GM12878 (cell line): Measurements from ENCODE around the gene ATP1B1. TPM values are rescaled to one million over a fixed set of nuclear protein-coding genes. Genes with fewer than 3 reads are reported as not detected.

Source experiments
- ATAC-seq: fragments of 200-7000 bp; cut with Tn5 transposase; 3 replicates; pipeline ENCODE4 v1.9.1; 2020; ENCODE audit warnings: mild to moderate bottlenecking, moderate library complexity
- BruUV-seq: library from RNA; stranded (reverse); fragments of 400-500 nt; replicated peaks from 2 replicates; lab custom pipeline; 2021; lab: Mats Ljungman, UMichigan
- CTCF ChIA-PET: fragments of 300-600 bp; sonication (Branson Sonifier 250); formaldehyde crosslinking; extraction: SDS; loops from one replicate; lab custom pipeline; 2021; ENCODE audit warnings: inconsistent platforms; lab: Yijun Ruan, JAX
- POLR2A ChIA-PET: fragments of 350-600 bp; formaldehyde crosslinking; extraction: SDS; loops from one replicate; lab custom pipeline; 2021; ENCODE audit warnings: inconsistent platforms; lab: Charles Lee
- RAD21 ChIA-PET: fragments of 300-600 bp; sonication (Branson Sonifier 250); formaldehyde crosslinking; loops from one replicate; lab custom pipeline; 2023; ENCODE audit warnings: antibody characterized with exemption; ENCODE audit not compliant: unreplicated experiment; lab: Charles Lee
- SMC1A ChIA-PET: fragments of 300-600 bp; sonication (Branson Sonifier 250); formaldehyde crosslinking; loops from one replicate; lab custom pipeline; 2023; ENCODE audit not compliant: unreplicated experiment, uncharacterized antibody; lab: Charles Lee
- DNase-seq: peaks from one replicate; pipeline ENCODE4 v3.0.0-alpha.2; 2011; ENCODE audit warnings: low read depth, low spot score
- FAIRE-seq: peaks from 3 replicates; lab custom pipeline; 2011; peaks lifted over from hg19 to GRCh38; lab: Jason Lieb, UNC
- H2AFZ ChIP-seq: 2 replicates; pipeline ENCODE4 v1.6.0; 2011; ENCODE audit warnings: low read depth, low read length, control low read depth; ENCODE audit not compliant: control insufficient read depth
- H3K27ac ChIP-seq: 2 replicates; pipeline ENCODE4 v1.5.1; 2011; ENCODE audit warnings: control low read depth; ENCODE audit not compliant: control insufficient read depth, insufficient read depth
- H3K27me3 ChIP-seq, 2 experiments: replicated peaks in 1 of 2; 2 replicates each; pipeline versions ENCODE4 v1.6.0 to v1.6.1; 2011; ENCODE audit warnings: low read length in 1 of 2; ENCODE audit not compliant: control insufficient read depth in 2 of 2, insufficient read depth in 2 of 2
- H3K36me3 ChIP-seq, 2 experiments: 2 replicates each; pipeline ENCODE4 v1.5.1; 2011; ENCODE audit warnings: low read length in 1 of 2; ENCODE audit not compliant: control insufficient read depth in 2 of 2, insufficient read depth in 2 of 2
- H3K4me1 ChIP-seq: 2 replicates; pipeline ENCODE4 v1.6.1; 2011; ENCODE audit warnings: mild to moderate bottlenecking, low read length, moderate library complexity, mixed read lengths; ENCODE audit not compliant: control insufficient read depth, insufficient read depth
- H3K4me2 ChIP-seq: 2 replicates; pipeline ENCODE4 v1.6.0; 2011; ENCODE audit warnings: control low read depth; ENCODE audit not compliant: control insufficient read depth, insufficient read depth
- H3K4me3 ChIP-seq: fragments of 200-600 bp; sonication (generic); 2 replicates; pipeline ENCODE4 v1.5.1; 2016
- H3K79me2 ChIP-seq: 2 replicates; pipeline ENCODE4 v1.6.0; 2011; ENCODE audit warnings: low read length; ENCODE audit not compliant: control insufficient read depth, insufficient read depth
- H3K9ac ChIP-seq: 2 replicates; pipeline ENCODE4 v1.8.0; 2011; ENCODE audit warnings: low read length, control low read depth, mixed read lengths; ENCODE audit not compliant: control insufficient read depth, insufficient read depth
- H3K9me3 ChIP-seq: replicated peaks from 3 replicates; pipeline ENCODE4 v1.5.1; 2011; ENCODE audit warnings: mild to moderate bottlenecking, low read length; ENCODE audit not compliant: control insufficient read depth, insufficient read depth
- H4K20me1 ChIP-seq: 2 replicates; pipeline ENCODE4 v1.6.0; 2011; ENCODE audit not compliant: control insufficient read depth, insufficient read depth
- BHLHE40 ChIP-seq, 2 experiments: fragments of 450-650 bp in 1 of 2; IDR thresholded peaks; 2 replicates each; pipeline ENCODE4 v1.6.1; 2011 to 2017; ENCODE audit warnings: low read depth in 2 of 2, borderline replicate concordance in 1 of 2, improper control_type of control experiment in 1 of 2, low read length in 1 of 2, mild to moderate bottlenecking in 1 of 2
- EGR1 ChIP-seq, 2 experiments: IDR thresholded peaks; 1 replicate in 1 of 2; 2 replicates in 1 of 2; pipeline ENCODE4 v1.6.1; 2011 to 2012; ENCODE audit warnings: low read depth in 2 of 2, low read length in 2 of 2, borderline replicate concordance in 1 of 2, mild to moderate bottlenecking in 1 of 2, moderate library complexity in 1 of 2
- HDAC2 ChIP-seq: fragments of 200-600 bp; sonication (generic); IDR thresholded peaks from 2 replicates; pipeline ENCODE4 v1.6.1; 2017
- MEF2B ChIP-seq: fragments of 450-650 bp; IDR thresholded peaks from 2 replicates; pipeline ENCODE4 v1.6.1; 2018; ENCODE audit warnings: mild to moderate bottlenecking, moderate library complexity; ENCODE audit not compliant: partially characterized antibody, poor library complexity, severe bottlenecking
- NFYA ChIP-seq: IDR thresholded peaks from 2 replicates; pipeline ENCODE4 v1.6.1; 2011; ENCODE audit warnings: low read depth, mild to moderate bottlenecking, low read length, improper control_type of control experiment, borderline replicate concordance
- RBBP5 ChIP-seq: fragments of 200-600 bp; sonication (generic); conservative IDR thresholded peaks from 2 replicates; pipeline ENCODE4 v1.6.1; 2016
- SMAD1 ChIP-seq: fragments of 450-650 bp; IDR thresholded peaks from 2 replicates; pipeline ENCODE4 v1.6.1; 2018; ENCODE audit warnings: mild to moderate bottlenecking, low read depth; ENCODE audit not compliant: partially characterized antibody
- SMAD5 ChIP-seq: IDR thresholded peaks from 2 replicates; pipeline ENCODE4 v1.6.1; 2016; ENCODE audit warnings: antibody characterized with exemption, low read depth
- SREBF1 ChIP-seq: IDR thresholded peaks from 2 replicates; pipeline ENCODE4 v1.6.1; 2012; ENCODE audit warnings: mild to moderate bottlenecking, low read length
- TAF1 ChIP-seq: IDR thresholded peaks from 2 replicates; pipeline ENCODE4 v1.6.1; 2011; ENCODE audit warnings: mild to moderate bottlenecking, low read depth, low read length, borderline replicate concordance
- TARDBP ChIP-seq: IDR thresholded peaks from 2 replicates; pipeline ENCODE4 v1.6.1; 2016; ENCODE audit warnings: borderline replicate concordance
- TBL1XR1 ChIP-seq: IDR thresholded peaks from 2 replicates; pipeline ENCODE4 v1.6.1; 2012; ENCODE audit warnings: low read depth, low read length, improper control_type of control experiment
- TCF12 ChIP-seq: IDR thresholded peaks from 2 replicates; pipeline ENCODE4 v1.6.1; 2011; ENCODE audit warnings: low read depth, mild to moderate bottlenecking, low read length
- TCF7 ChIP-seq: IDR thresholded peaks from 2 replicates; pipeline ENCODE4 v1.6.1; 2014; ENCODE audit warnings: antibody characterized with exemption, borderline replicate concordance
- YY1 ChIP-seq: IDR thresholded peaks from 2 replicates; pipeline ENCODE4 v1.6.1; 2011; ENCODE audit warnings: low read depth, mild to moderate bottlenecking, low read length
- WGBS: methylation state at CpG from one replicate; pipeline ENCODE4 v1.1.6; 2016; ENCODE audit warnings: low lambda C conversion rate; ENCODE audit not compliant: insufficient replicate concordance, insufficient coverage; ENCODE audit errors: missing lambda C conversion rate; 5-methylcytosine and 5-hydroxymethylcytosine counted together
- in situ Hi-C: fragments of 300-500 bp; cut with MboI; formaldehyde crosslinking; loops from 9 replicates; pipeline ENCODE4 v1.14.3; 2018; ENCODE audit warnings: mixed read lengths
- intact Hi-C: fragments of 100-400 bp; cut with micrococcal nuclease; formaldehyde crosslinking; loops from one replicate; pipeline ENCODE4 v1.14.2; 2022; ENCODE audit not compliant: unreplicated experiment
- polyA plus RNA-seq, 11 experiments: library from polyadenylated mRNA; depleted of rRNA in 4 of 11; unstranded in 6 of 11; stranded (reverse) in 5 of 11; fragments of >200 nt; fragmentation: Nextera tagmentation in 4 of 11; fragmentation: Illumina TruSeq in 1 of 11; extraction: Ambion mirVana in 4 of 11; extraction: Trizol in 1 of 11; gene quantifications; 1 replicate in 1 of 11; 2 replicates in 10 of 11; pipeline versions ENCODE4 v1.2.1 to v1.2.3, GENCODE V29; 2011 to 2016; ENCODE audit warnings: inconsistent platforms in 2 of 11, missing spikeins in 2 of 11, low read depth in 1 of 11
- total RNA-seq, 4 experiments: library from RNA; depleted of rRNA in 3 of 4; stranded (reverse); fragments of >200 nt in 3 of 4; fragmentation: Illumina TruSeq in 1 of 4; extraction: Trizol in 1 of 4; gene quantifications; 2 replicates each; pipeline versions ENCODE4 v1.2.1 to v1.2.3, GENCODE V29; 2013 to 2021
- TF ChIP-seq, protein P1 (sequence below): IDR thresholded peaks from 2 replicates; pipeline ENCODE4 v1.6.1; 2012; ENCODE audit warnings: low read length, inconsistent platforms
- TF ChIP-seq, protein P2 (sequence below): fragments of 450-650 bp; IDR thresholded peaks from 2 replicates; pipeline ENCODE4 v1.6.1; 2017; ENCODE audit warnings: mild to moderate bottlenecking
- TF ChIP-seq, protein P3 (sequence below): fragments of 450-650 bp; IDR thresholded peaks from 2 replicates; pipeline ENCODE4 v1.6.1; 2017; ENCODE audit warnings: mild to moderate bottlenecking, low read depth, inconsistent platforms; ENCODE audit not compliant: poor library complexity, severe bottlenecking

The ATP1B1 gene
- total and polyA plus RNA-seq, 10 of the 15 experiments (the other 5 are each of a cell fraction or from before 2014, with no cell fraction given): 0.84 to 14.0 (median 1.4) TPM

DNA sequence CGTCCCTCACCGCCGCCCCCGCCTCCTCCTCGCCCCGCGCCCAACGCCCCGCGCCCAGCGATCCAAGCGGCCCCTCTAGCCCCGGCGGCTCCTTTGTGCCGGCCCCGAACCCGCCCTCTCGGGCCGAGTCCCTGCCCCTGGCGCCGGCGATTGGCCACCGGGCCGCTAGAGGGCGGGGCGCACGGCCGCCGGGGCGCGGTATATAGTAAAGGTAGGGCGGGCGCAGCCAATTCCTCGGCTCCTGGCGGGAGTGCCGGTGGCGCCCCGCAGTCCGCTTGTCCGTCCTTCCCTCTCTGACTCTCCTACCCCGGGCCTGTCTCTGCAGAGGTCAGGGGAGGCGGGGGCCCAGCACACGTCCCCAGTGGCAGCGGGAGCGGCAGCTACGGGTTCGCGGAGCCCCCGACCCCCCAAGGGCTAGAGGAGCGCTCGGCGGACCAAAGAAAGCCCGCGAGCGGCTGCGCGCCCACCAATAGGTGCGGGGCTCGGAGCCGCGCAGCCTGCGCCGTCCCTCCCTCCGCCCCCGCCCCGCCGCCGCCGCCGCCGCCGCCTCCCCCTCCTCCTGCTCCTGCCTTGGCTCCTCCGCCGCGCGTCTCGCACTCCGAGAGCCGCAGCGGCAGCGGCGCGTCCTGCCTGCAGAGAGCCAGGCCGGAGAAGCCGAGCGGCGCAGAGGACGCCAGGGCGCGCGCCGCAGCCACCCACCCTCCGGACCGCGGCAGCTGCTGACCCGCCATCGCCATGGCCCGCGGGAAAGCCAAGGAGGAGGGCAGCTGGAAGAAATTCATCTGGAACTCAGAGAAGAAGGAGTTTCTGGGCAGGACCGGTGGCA is at the start of gene ATP1B1 (continued):
- TF ChIP-seq SREBF1: no peak
- peak; percentile 53; the same call in 1 of the 2 replicates for TF ChIP-seq SMAD5
- TF ChIP-seq, protein P1, sequence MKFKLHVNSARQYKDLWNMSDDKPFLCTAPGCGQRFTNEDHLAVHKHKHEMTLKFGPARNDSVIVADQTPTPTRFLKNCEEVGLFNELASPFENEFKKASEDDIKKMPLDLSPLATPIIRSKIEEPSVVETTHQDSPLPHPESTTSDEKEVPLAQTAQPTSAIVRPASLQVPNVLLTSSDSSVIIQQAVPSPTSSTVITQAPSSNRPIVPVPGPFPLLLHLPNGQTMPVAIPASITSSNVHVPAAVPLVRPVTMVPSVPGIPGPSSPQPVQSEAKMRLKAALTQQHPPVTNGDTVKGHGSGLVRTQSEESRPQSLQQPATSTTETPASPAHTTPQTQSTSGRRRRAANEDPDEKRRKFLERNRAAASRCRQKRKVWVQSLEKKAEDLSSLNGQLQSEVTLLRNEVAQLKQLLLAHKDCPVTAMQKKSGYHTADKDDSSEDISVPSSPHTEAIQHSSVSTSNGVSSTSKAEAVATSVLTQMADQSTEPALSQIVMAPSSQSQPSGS: no peak
- TF ChIP-seq TCF7: no peak

DNA sequence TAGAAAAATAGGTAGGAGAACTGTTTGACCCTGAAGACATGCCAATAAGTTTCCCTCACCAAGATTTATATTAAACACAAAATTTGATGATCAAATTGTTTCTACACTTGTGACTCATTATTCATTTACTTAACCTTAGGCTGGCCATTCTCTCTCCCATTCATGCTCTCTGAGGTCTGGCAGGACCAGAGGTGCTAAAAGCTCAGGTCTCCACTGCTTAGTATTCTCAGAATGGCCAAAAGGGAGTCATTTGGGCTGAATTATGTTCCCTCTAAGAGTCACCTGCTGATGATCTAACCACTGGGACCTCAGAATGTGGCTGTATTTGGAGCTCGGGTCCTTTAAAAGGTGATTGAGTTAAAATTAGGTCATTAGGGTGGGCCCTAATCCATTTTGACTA is 47.1 kb upstream of the ATP1B1 start:
- 40% methylated on average over 1 of the region's 1 CpG for WGBS
- BruUV-seq: no TSS peak
- FAIRE-seq: no peak
- Histone ChIP-seq H3K4me1 (no peaks in the 10 kb centered on the region), H3K27ac (no peak overlapping the region), H3K9ac (no peak overlapping the region), H2AFZ (no peak overlapping the region), H3K4me3 (no peak overlapping the region), H3K27me3 (no peaks in the 10 kb centered on the region), H3K36me3 (no peaks in the 10 kb centered on the region), H4K20me1 (no peaks in the 10 kb centered on the region), H3K4me2 (no peak overlapping the region), H3K9me3 (peaks cover 2% of the 10 kb centered on the region; the same call in 2 of the 3 replicates), H3K79me2 (no peaks in the 10 kb centered on the region)
- CTCF ChIA-PET: interaction anchor here (0.6 kb wide), 1 partner anchor 122 kb away, joined by 4 read pairs; no protein-coding TSS in a partner anchor
- DNase-seq: no peak
- in situ Hi-C loops: no loop called here
- SMC1A ChIA-PET: interaction anchor here (1.7 to 6.3 kb wide), 2 partner anchors 10 to 94 kb away, joined by 6 to 33 read pairs; no protein-coding TSS in a partner anchor
- intact Hi-C loops: no loop called here
- RAD21 ChIA-PET: no interaction called here
- ATAC-seq: no peak
- POLR2A ChIA-PET: no interaction called here
- TF ChIP-seq RBBP5 (no peak), TAF1 (no peak), HDAC2 (no peak), MEF2B (no peak), TBL1XR1 (no peak), NFYA (no peak), TARDBP (no peak), TCF12 (no peak), EGR1 (IDR thresholded peaks at IDR 0.05; ENCODE audit: borderline replicate concordance in 1 of 2, low read depth in 2 of 2, low read length in 2 of 2) (no peak), SMAD1 (no peak), YY1 (no peak), BHLHE40 (IDR thresholded peaks at IDR 0.05; ENCODE audit: borderline replicate concordance in 1 of 2, low read depth in 2 of 2, low read length in 1 of 2) (no peak), SMAD5 (no peak)
- TF ChIP-seq, protein P2, sequence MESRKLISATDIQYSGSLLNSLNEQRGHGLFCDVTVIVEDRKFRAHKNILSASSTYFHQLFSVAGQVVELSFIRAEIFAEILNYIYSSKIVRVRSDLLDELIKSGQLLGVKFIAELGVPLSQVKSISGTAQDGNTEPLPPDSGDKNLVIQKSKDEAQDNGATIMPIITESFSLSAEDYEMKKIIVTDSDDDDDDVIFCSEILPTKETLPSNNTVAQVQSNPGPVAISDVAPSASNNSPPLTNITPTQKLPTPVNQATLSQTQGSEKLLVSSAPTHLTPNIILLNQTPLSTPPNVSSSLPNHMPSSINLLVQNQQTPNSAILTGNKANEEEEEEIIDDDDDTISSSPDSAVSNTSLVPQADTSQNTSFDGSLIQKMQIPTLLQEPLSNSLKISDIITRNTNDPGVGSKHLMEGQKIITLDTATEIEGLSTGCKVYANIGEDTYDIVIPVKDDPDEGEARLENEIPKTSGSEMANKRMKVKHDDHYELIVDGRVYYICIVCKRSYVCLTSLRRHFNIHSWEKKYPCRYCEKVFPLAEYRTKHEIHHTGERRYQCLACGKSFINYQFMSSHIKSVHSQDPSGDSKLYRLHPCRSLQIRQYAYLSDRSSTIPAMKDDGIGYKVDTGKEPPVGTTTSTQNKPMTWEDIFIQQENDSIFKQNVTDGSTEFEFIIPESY: no peak
- TF ChIP-seq, protein P3, sequence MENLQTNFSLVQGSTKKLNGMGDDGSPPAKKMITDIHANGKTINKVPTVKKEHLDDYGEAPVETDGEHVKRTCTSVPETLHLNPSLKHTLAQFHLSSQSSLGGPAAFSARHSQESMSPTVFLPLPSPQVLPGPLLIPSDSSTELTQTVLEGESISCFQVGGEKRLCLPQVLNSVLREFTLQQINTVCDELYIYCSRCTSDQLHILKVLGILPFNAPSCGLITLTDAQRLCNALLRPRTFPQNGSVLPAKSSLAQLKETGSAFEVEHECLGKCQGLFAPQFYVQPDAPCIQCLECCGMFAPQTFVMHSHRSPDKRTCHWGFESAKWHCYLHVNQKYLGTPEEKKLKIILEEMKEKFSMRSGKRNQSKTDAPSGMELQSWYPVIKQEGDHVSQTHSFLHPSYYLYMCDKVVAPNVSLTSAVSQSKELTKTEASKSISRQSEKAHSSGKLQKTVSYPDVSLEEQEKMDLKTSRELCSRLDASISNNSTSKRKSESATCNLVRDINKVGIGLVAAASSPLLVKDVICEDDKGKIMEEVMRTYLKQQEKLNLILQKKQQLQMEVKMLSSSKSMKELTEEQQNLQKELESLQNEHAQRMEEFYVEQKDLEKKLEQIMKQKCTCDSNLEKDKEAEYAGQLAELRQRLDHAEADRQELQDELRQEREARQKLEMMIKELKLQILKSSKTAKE: no peak
